ENCODE data around the gene BPIFB4.
"Not testable (repeated sequence)": the region's sequence is repeated elsewhere in the genome, so short reads cannot be mapped to it uniquely, and the experiment has no call there.

The BPIFB4 gene

DNA sequence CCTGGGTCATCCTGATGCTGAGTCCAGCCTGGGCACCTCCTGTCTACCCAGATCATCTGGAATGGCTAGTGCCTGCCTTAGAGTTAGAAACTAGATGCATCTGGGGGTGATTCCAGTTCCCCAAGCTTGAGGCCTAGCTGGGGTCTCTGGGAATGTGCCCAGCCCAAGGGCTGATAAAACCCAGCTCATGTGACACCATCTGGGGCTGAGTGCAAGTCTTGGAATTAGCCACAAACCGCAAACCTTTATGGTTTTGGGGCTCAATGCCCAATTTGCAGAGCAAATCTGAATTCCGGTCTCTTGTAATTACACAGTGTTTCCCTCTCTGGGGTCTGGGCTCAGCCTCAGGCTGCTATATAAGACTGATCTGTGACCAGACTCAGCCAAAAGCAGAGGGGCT is at the start of gene BPIFB4:
Gene BPIFB4 (plus strand): TSS at position 385 of the 400 bp plus-strand sequence. CDS start 1,884 bp downstream, outside the sequence.
- DNase-seq: no peak

DNA sequence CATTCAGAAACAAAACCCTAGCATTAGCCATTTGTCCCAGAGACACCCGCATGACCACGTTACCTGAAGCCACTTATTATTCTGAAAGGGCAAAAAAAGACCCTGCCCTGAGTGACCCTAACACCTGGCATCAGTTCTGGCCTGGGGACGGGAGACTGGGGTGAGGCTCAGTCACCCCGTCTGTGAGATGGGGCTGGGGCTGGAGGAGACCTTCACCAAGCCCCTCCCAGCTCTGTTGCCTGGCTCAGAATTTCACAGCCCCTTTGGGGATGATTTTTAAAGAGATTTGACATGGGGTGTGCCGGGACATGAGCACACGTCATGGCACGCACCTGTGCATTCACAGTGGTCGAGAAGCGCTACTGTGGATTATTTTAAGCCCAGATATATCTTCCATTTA is 49.4 kb upstream of the BPIFB4 start:
- DNase-seq: no peak

DNA sequence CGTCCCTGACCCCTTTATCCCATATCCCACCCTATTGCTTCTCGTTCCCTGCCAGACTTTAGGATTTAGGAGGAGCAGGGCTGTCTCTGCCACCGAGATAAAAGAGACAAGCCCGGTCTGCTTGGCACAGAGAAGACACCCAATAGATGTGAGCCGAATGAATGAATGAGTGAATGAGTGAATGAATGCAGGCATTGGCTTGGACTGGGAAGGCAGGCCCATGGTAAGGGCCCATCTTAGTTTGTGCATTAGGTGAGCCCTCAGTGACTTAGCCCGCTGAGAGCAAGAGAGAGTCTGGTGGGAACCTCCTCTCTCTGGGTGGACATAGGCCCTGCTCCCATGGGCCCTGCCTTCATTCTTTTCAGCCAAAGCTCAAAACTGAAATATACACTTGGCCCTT is 48.9 kb upstream of the BPIFB4 start:
- no peak for DNase-seq

DNA sequence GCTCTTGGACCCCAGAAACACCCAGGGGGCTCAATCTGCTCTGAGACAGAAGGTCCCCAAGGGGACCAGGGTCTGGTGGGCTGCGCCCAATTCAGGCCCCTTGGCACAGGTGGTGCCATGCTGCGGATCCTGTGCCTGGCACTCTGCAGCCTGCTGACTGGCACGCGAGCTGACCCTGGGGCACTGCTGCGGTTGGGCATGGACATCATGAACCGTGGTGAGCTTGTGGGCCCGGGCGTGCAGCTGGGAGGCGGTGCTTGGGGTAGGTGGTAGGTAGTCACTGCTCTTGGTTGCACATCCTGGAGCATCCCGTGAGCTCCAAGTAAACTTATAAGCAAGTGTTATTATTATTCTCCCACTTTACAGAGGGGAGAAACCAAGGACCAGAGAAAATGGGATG is 47.9 kb upstream of the BPIFB4 start, which contains the start of gene BPIFB6:
Gene BPIFB6 (plus strand): TSS at position 118 of the 400 bp plus-strand sequence. CDS start 0 bp downstream, at position 118.
- no peak for DNase-seq

DNA sequence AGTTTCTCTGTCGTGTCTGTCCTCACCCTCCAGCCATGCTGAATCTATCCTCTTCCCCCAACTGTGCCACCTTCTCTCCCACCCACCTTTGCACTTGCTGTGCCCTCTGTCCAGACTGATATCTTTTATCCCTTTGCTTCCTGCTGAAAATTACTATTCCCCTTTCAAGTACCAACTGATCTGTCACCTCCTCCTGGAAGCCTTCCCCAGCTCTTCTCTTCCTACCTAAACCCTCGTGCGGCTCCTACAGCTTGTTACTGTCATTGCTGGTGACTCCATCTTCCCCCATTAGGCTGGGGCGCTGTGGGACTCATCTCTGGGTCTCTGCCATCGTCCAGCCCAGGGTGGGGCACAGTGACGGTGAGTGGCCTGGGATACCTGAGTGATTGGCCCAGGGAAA is 46.9 kb upstream of the BPIFB4 start:
- DNase-seq: no peak

DNA sequence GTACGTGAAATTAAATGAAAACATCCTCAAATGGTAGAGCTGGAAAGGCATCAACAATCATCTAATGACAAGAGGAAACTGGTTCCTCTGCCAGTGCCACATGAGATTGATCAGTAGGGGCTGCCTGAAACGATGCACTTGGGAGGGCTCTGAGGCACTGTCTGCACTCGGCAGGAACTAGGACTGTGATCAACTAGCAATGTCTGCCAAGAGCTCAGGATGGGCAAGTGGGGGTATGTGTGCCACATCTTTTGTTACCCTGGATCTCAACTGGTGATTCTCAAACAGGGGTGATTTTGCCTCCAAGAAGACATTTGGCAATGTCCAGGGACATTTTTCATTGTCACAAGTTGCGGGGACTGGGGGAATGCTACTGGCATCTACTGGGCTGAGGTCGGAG is 46.1 kb upstream of the BPIFB4 start:
- DNase-seq: no peak

DNA sequence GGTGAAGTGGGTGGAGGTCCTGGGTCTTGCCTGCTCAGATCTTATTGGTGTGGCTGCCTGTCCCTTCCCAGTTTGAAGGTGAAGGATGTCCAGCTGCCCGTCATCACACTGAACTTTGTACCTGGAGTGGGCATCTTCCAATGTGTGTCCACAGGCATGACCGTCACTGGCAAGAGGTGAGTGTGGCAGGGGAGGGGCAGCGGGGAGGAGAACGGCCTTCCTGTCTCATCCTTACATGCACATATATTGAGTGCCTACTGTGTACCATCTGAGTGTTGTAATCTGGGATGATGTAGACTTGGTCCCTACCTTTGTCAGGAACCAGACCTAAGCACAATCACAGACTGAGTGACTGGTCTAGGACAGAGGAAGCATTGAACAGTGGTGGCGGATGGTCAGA is 45.3 kb upstream of the BPIFB4 start:
- no peak for DNase-seq

DNA sequence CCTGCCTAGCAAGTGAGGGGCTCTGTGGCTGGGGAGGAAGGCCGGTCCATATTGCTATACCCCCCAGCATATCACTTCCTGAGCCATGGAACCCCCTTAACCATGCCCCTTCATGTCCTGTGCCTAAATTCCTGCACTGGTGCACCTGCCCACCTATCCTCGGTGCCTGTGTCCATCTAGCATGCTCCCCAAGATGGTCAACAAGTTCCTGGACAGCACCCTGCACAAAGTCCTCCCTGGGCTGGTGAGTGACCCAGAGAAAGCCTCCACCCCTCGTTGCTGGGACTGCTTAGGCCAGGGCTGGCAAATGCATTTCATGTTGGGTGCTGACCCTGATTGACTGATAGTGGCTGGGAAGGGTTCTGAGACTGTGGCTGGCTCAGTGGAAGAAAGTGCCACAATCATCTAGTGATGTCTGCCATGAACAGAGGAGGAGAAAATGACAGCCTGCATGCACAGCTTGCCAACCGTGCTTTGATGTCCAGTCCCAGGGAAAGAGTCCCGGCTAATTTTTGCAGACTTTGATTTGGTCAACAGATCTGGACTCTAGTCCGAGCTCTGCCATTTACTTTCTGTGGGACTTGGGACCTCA is 44.4 kb upstream of the BPIFB4 start:
- no peak for DNase-seq

DNA sequence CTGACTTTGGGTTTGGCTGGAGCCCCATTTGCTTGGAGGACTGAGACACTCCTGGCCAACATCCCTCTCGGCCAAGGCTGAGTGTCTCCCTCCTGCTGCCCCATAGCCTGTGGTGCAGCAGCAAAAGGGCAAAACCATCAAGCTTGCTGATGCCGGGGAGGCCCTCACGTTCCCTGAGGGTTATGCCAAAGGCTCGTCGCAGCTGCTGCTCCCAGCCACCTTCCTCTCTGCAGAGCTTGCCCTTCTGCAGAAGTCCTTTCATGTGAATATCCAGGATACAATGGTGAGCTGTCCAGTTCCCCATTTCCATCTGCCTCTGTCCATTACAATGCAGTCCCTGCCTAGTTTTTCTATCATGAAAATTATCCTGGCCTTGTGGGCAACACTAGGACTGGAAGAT is 42.0 kb upstream of the BPIFB4 start:
- DNase-seq: no peak

DNA sequence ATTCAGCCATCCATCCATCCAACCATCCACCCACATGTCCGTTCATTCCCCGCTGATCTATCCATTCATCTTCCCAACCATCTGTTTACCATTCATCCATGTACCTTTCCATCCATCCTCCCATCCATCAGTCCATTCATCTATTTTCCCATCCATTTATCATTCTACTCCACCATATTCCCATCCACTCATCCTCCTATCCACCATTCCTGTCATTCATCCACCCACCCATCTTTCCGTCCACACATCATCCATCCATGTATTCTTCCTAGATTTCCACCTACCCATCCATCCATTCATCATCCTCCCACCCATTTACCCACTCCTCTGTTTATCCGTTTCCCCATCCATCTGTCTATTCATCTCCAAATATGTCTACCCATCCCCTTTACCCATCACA is 41.2 kb upstream of the BPIFB4 start:
- DNase-seq: no peak

DNA sequence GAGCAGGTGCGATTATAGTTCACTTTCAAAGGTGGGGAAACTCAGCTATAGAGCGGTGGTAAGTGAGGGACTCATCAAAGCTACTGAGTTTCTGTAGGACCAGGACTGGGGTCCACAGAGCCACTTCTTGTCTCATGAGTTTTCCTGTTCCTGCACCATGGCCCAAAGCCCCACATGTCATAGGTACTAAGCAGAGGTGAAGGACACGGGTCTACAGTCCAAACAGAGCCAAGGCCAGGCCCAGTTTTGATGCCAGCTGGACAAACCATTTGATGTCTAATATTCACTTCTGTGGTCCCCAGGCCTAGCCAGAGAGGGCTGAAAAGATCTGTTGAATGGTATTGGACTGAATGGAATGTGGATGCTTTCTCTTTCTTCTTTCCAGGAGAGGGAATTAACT is 37.0 kb upstream of the BPIFB4 start:
- DNase-seq: no peak

DNA sequence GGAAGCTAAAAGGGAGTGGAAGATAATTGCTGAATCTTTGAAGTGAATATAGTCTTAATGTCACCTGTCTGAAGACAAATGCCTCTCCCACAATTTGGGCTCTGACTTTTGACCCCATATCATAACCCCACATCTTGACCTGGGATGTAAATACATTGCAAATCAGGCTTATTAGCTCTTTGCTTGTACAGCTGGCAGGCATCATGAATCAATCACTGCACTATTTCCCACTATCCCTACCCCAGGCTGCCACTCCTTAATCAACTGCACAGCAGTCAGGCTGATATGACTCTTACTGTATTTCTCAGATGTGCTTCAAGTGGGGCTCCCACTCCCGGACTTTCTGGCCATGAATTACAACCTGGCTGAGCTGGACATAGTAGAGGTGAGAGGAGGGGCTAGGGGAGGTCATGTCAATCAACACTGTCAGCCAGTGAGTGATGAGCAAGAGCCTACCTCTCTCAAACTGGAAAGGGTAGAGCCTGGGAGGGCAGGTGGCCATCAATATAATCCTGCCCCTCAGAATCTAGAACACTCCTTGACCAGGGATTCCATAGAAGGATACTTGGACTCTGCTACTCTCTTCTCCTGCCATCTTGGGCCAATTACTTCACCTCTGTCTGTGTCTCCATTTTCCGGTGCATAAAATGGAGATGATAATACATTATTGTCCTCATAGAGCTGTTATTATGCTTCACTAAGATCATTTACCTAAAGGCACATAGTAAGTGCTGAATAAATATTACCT is 36.3 kb upstream of the BPIFB4 start:
- DNase-seq: no peak

DNA sequence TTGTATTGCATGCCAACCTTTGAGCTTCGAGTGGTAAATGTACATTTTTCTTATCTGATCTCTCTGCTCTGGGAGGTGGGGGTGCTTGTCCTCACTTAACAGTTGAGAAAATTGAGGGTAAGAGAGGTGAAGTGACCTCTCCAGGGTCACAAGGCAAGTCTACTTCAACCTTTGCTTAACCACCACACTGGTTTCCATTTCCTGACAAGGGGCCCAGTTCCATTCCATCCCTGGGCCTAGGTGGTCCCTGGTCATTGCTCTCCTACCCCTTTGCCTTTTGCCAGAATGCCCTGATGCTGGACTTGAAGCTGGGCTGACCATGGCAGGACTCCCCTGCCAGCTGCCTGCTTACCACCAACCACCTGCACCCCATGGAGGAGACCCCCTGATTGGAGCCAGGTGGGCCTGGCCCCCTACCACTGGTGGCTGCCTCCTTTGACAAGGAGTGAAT is 35.7 kb upstream of the BPIFB4 start:
- DNase-seq: no peak

DNA sequence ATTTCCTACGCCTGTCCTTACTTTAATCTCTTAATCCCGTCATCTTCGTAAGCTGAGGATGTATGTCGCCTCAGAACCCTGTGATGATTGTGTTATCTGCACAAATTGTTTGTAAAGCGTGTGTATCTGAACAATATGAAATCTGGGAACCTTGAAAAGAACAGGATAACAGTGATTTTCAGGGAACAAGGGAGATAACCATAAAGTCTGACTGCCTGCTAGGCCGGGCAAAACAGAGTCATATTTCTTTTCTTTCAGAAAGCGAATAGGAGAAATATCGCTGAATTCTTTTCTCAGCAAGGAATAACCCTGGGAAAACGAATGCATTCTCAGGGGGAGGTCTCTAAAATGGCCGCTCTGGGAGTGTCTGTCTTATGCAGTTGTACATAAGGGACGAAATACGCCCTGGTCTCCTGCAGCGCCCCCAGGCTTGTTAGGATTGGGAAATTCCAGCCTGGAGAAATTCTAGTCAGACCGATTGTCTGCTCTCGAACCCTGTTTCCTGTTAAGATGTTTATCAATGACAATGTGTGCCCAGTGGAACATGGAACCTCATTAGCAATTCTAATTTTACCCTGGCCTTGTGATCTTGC is 34.2 kb upstream of the BPIFB4 start:
- not testable (repeated sequence) for DNase-seq

DNA sequence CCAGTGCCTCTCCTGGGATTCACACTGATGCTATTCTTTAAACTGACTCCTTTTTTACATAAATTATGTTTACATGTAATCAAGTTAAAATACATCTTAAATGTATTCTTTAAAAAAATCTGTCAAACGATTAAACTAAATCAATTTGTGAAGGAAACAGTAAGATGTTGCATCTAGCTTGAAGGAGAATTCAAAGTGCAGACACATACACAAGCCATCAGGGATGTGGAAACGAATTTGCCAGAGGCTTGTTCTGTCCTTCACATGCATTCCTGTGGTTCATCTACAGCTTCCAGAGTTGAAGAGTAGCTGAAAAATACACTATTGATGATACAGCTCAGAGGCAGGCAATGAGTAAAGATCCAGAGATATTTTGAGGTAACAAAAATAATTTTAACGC is 33.0 kb upstream of the BPIFB4 start:
- DNase-seq: no peak

DNA sequence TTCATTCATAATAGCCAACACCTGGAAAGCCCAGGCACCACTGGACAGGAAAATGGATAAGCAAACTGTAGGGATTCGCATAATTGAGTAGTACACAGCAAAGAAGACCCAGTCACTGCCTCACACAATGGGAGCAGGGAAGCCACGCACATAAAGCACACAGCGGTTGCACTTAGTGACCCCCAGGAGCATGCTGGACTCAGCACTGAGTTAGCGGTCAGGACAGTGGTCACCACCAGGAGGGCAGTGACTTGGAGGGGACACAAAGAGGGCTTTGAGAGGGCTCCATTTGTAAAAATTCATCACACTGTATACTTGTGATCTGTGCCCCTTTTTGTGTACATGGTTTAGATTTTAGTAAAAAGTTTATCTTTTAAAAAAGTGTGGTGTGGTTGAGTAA is 28.1 kb upstream of the BPIFB4 start:
- DNase-seq: no peak

DNA sequence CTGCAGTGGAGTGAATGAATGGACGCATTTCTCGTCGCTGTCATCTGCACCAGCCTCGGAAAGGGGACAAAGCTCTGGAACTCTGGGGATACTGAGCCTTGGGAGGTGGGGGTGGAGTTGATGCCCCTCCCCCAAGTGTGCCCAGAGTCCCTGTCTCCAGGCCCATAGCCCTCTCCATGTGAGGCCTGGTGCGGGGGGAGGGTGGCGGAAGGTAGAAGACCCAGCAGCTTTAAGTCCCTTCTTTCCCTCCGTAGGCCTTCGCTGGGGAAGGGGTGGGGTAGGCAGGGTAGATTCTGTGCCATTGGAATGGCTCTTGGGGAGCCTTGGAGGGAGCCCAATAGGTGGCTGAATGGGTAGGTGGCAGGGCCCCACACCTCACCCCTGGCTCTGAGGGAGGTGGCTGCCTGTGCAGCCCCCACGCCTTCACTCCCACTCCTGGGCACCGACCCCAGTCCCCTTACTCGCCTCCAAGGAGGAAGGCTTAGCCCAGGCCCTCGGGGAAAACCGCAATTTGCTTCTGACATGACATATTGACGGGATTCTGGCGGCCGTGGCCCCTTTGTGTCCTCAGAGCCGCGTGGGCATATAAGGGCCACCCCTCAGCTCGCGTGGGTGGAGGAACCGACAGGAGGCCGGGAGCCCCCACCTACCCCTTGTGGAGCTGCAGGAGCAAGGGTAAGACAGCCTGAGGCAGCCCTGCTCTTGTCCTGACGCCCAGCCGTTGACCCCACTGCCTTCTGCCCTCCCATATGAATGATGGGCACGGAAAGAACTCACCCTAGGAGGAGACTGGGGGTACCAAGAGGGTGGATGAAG is 25.9 kb upstream of the BPIFB4 start, which contains the start of gene BPIFB3:
Gene BPIFB3 (plus strand): TSS at position 613 of the 816 bp plus-strand sequence. CDS start 1,533 bp downstream, outside the sequence.
- no peak for DNase-seq

DNA sequence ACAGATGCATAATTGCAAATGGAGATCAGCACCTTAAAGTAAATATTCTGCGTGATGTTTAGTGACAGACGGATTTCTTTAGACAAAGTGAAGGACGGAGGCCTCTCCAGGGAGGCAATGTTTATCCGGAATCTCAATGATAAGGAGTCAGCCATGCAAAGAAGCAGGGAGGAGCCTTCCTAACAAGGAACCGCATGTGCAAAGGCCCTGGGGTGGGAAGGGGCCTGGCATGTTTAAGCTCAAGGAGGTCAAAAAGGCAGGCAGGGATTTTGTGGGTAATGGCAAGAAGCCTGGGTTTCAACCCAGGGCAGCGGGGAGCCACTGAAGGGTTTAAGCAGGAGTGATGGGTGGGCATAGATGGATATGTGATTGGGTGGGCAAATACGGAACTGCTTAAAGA is 25.1 kb upstream of the BPIFB4 start:
- no peak for DNase-seq

DNA sequence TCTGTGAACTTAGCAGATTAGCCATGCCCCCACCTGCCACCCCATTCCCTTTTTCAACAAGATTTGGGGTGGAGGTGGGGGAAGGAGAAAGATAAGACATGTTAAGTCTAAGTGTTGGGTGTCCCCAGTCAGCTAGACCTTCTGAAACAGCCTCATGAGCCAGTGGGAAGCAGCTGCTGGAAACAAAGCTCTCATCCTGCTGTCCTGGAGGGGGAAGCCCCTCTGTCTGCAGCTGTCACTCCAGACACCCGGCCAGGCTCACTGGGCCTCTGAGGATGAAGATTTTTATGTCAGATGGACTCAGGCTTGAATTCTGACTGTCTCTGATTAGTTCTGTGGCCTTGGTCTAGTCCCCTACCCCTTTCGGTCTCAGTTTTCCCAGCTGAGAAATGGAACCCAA is 24.7 kb upstream of the BPIFB4 start:
- DNase-seq: no peak

DNA sequence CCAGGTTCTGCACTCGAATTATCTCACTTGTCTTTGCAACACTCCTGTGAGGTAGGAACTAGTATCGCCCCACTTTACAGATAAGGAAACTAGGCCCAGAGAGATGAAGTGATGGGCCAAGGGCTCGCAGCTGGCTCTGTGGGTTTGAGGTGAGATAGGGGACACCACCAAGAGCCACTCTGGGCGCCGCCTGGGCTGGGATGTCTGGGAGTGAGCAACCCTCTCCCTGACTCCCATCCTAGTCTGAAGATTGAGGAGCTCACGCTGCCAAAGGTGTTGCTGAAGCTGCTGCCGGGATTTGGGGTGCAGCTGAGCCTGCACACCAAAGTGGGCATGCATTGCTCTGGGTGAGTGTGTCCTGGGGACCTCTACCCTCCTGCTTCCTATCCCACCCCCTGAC is 20.3 kb upstream of the BPIFB4 start:
- no peak for DNase-seq

DNA sequence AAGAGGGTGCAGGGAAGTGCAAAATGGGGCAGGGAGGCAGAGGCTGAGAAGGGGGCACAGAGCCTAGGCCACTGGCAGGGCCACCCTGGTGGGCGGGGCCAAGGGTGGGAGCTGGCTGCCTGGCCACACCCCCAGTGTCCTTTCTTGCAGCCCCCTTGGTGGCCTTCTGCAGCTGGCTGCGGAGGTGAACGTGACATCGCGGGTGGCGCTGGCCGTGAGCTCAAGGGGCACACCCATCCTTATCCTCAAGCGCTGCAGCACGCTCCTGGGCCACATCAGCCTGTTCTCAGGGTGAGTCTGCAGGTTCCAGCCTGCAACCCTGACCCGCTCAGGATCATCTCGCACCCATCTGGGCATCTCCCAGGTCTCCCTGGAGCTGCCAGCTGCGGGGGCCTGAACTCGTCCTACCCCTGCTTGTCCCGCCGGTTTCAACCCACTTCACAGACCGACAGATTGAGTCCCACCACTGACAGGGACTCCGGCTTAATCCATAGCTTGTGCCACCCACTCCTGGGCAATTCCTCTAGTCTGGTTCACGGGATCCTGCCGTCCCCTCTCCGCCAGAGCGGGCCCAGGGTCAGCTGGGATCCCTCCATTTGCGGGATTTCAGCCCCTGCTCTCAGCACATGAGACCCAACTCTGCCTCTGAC is 19.6 kb upstream of the BPIFB4 start:
- DNase-seq: no peak

DNA sequence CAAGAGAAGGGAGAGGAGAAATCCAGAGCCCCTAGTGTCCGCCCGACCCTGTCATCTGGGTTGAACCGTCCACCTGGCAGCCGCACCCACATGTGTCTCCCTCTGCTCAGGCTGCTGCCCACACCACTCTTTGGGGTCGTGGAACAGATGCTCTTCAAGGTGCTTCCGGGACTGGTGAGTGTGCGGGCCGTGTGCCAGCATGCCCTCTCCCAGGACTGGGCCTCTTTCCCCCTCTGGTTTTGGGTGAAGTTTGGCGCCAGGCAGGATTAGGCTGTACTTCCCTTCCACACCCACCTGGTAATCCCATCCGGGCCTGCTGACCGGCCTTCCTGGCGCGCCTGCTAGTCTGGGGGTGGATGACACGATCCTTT is 17.8 kb upstream of the BPIFB4 start:
- no peak for DNase-seq

Data from AML-193 (cell line).